NCI-H2107 treated with DMSO at 0.1 percent for 48 hours (cell line): Measurements from ENCODE around the gene CDH15.

ENCODE experiments used
- DNase-seq: peaks from one replicate; lab custom pipeline; 2025; ENCODE audit not compliant: unreplicated experiment; lab: John Stamatoyannopoulos, UW

CDH15 gene

GRCh38 chr16:89140981-89141883 is 30.3 kb upstream of the CDH15 start:
- DNase-seq: no peak

GRCh38 chr16:89141884-89142267 is 29.7 kb upstream of the CDH15 start:
- DNase-seq: no peak

DNA sequence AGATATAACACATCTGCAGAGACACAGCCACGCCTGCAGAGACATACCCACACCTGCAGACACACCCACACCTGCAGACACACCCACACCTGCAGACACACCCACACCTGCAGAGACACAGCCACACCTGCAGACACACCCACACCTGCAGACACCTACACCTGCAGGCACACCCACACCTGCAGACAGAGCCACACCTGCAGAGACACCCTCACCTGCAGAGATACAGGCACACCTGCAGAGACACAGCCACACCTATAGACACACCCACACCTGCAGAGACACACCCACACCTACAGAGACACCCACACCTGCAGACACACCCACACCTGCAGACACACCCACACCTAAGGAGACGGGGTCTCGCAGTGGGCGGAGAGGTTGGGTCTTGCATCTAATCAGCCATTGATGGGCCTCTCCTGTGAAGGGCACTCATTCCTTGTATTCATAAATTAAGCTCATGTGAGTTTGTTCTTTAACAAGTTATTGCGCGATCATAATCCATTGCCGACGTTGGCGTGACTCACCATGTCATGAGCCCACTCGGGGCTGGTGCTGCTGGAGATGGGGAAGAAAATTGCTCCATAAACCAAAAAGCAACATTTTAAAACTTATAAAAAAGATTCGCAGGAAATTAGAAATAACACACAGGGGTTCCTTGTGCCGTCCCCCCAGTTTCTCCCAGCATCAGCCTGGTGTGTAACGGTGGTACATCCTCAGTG is 28.9 kb upstream of the CDH15 start:
- no peak for DNase-seq

GRCh38 chr16:89143201-89143741 is 28.3 kb upstream of the CDH15 start:
- no peak for DNase-seq

- DNase-seq: no peak
These were observed 27.5 kb upstream of the CDH15 start for GRCh38 chr16:89143911-89144675.

- no peak for DNase-seq
These were observed 26.9 kb upstream of the CDH15 start for GRCh38 chr16:89144681-89145080.

GRCh38 chr16:89145406-89146161 is 26.0 kb upstream of the CDH15 start:
- no peak for DNase-seq

GRCh38 chr16:89146211-89147005 is 25.1 kb upstream of the CDH15 start:
- DNase-seq: no peak

DNA sequence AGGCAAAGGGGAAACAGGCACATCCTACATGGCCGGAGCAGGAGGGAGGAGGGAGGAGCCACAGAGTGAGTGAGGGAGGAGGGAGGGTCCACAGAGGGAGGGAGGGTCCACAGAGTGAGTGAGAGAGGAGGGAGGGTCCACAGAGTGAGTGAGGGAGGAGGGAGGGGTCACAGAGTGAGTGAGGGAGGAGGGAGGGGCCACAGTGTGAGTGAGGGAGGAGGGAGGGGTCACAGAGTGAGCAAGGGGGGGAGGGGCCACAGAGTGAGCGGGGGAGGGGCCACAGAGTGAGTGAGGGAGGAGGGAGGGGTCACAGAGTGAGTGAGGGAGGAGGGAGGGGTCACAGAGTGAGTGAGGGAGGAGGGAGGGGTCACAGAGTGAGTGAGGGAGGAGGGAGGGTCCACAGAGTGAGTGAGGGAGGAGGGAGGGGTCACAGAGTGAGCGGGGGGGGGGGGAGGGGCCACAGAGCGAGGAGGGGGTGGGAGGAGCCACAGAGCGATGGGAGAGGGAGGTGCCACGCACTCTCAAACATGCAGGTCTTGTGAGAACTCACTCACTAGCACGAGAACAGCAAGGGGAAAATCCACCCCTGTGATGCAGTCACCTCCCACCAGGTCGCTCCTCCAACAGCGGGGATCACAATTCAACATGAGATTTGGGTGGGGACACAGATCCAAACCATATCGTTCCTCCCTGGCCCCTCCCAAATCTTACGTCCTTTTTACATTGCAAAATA is 24.3 kb upstream of the CDH15 start:
- no peak for DNase-seq

DNA sequence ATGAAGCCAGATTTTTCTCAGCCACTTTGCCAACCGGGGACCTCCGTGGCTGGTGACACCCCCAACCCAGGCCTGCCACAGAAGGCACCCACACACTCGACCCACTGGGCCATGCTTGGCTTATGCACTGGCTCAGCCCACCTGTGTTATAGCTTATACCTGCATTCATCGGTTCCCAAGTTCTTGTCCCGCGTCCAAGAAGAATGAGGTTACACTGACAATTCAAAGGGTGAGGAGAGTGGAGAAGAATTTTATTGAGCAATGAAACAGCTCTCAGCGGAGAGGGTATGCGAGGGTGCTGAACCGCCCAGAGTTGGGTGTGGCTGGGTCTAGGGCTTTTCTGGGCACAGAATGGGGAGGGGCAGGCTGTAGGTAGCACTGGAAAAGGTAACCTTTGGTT is 22.2 kb upstream of the CDH15 start:
- DNase-seq: no peak

GRCh38 chr16:89150090-89150835 is 21.3 kb upstream of the CDH15 start:
- no peak for DNase-seq

- DNase-seq: no peak
These were observed 20.6 kb upstream of the CDH15 start for GRCh38 chr16:89150981-89151380.

DNA sequence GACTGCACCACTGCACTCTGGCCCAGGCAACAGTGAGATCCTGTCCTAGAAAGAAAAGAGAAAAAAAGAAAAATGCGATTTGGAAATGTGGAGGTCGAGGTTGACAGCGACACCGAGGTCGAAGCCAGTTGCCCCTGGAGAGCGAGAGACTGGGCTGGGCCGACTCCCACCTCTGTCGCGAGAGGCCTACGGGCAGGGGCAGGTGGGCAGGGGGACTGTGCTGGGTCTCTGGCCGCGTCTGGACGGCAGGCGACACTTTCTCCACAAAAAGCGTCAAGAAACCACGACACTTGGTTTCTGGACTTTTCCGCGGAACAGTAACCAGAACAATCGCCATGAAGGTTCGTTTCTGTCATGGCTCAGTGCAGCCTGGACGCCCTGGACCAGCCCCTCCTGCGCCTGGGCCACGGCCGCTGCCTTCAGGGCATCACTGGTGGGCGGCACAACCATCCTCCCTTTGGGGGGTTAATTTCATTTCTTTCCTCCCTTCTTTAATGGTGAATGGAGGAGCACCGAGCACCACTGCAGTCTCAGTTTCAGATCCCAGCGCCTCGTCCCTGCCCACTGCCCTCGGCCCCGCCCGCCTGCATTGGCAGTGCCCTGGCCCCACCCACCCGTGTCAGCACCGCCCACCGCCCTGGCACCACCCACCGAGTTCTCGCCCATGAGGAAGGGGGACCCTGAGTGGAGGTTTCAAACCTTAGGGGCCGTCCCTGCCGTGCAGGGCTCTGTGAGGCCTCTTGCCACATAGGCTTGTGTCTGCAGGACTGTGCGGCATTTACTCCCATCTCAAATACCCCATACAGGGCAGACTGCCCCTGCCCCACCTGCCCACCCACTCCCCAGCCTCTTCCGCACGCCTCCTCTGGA is 18.5 kb upstream of the CDH15 start:
- DNase-seq: no peak

DNA sequence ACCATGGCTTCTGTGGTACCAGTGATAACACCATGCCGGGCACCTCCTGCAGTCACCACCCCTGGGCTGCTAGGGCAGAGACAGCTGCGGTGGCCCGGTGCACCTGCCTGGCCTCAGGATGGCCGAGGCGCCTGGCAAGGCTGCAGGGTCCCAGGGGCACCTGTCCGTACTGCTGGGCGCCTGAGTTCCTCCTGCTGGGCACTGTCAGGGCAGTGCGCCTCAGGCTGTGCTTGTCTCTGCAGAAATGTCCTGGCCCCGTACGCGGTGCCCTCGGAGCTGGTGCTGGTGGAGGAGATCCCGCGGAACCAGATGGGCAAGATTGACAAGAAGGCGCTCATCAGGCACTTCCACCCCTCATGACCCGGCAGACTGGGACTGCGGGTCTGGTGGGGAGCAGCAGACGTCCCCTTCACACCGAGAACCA is 17.7 kb upstream of the CDH15 start:
- no peak for DNase-seq

DNA sequence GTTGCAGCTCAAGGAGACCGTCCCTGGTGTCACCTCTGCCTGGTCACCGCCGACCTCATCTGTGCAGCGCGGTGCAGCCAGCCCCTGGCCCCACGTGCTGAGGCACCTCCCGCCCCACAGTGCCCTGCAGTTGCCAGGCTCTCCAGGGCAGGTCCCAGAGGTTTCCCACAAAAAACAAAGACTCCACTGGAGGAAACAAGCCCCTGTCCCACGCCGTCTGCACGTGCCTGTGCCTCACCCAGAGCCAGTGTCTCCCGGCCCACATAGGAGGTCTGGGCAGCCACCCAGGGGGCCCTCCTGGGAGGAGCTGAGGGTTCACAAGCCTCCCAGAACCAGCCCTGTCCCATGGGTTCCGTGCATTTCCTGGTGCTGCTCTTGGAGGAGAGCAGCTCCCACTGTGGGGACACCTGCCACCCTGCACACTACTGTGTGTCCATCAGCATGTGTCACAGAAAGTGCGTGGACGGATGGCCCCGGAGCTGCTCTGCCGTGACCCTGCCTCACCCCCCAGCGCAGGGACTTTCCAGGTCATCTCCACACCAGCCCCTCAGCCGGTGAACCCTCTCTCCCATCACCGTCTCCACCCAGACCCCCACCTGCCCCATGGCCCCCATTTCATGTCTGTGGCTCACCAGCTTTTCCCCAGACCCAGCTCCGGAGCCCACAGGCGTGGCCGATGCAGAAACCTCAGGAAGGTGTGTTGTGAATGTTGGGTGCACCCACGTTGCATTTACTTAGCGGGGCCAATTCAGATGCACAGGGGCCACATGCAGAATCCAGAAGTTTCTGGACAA is 17.0 kb upstream of the CDH15 start:
- no peak for DNase-seq

DNA sequence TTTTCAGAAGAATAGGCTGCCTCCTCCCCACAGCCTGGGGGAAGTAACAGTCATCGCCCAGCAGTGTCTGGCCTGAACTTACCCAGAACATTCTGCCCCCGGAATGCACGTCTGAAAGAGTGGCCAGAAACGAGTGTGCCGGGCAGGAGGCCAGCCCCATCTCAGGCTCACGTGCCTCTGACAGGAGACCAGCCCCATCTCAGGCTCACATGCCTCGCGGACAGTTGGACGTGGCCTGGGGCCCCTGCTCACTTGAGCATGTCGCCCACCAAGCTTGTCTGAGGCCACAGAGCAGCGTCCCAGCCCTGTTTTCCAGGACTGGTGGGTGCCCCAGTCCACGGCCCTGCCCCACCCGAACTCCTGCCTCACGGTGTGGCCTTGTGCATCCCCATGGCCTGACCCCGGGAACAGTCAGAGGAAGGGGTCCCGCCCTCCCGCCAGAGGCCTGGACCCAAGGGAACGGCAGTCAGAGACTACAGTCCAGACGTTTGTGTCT is 16.3 kb upstream of the CDH15 start:
- no peak for DNase-seq
